OCI-LY7 (cell line): ENCODE data around the gene THRA. TPM values are rescaled to one million over a fixed set of nuclear protein-coding genes. Genes with fewer than 3 reads are reported as not detected.

Source experiments
- BruUV-seq: library from RNA; stranded (reverse); fragments of 400-500 nt; replicated peaks from 2 replicates; lab custom pipeline; 2021; lab: Mats Ljungman, UMichigan
- CTCF ChIA-PET: fragments of 300-600 bp; sonication (Branson Sonifier 250); formaldehyde crosslinking; loops from one replicate; lab custom pipeline; 2022; ENCODE audit warnings: antibody characterized with exemption; ENCODE audit not compliant: unreplicated experiment; lab: Charles Lee
- POLR2A ChIA-PET: fragments of 300-600 bp; sonication (Branson Sonifier 250); formaldehyde crosslinking; loops from one replicate; lab custom pipeline; 2022; ENCODE audit warnings: antibody characterized with exemption; lab: Charles Lee
- DNase-seq: peaks from one replicate; pipeline ENCODE4 v3.0.0-alpha.2; 2015; ENCODE audit warnings: low spot score
- H2AFZ ChIP-seq: fragments of 200-600 bp; sonication (generic), shearing (Covaris generic); 2 replicates; pipeline ENCODE4 v1.6.1; 2014; ENCODE audit warnings: mild to moderate bottlenecking, antibody characterized with exemption, low read length, moderate library complexity
- H3K27ac ChIP-seq: fragments of 200-600 bp; sonication (generic); 2 replicates; pipeline ENCODE4 v1.5.1; 2014; ENCODE audit warnings: mixed run types, low read depth, mild to moderate bottlenecking, moderate library complexity, low read length, inconsistent platforms; ENCODE audit not compliant: poor library complexity, severe bottlenecking
- H3K36me3 ChIP-seq: fragments of 200-600 bp; sonication (generic); 2 replicates; pipeline ENCODE4 v1.6.1; 2014; ENCODE audit warnings: mild to moderate bottlenecking, antibody characterized with exemption, low read length, moderate library complexity, mixed read lengths; ENCODE audit not compliant: insufficient read depth
- H3K4me1 ChIP-seq: fragments of 200-600 bp; sonication (generic); 2 replicates; pipeline ENCODE4 v1.5.1; 2014; ENCODE audit warnings: mild to moderate bottlenecking, low read length; ENCODE audit not compliant: insufficient read depth, poor library complexity, severe bottlenecking
- H3K4me2 ChIP-seq: fragments of 200-600 bp; sonication (generic); 2 replicates; pipeline ENCODE4 v1.6.1; 2014; ENCODE audit warnings: mild to moderate bottlenecking, low read length
- H3K4me3 ChIP-seq: fragments of 200-600 bp; sonication (generic); 2 replicates; pipeline ENCODE4 v1.5.1; 2014; ENCODE audit warnings: mild to moderate bottlenecking, low read depth, low read length; ENCODE audit not compliant: poor library complexity, severe bottlenecking
- H3K79me2 ChIP-seq: fragments of 200-600 bp; sonication (generic); 2 replicates; pipeline ENCODE4 v1.6.1; 2016; ENCODE audit warnings: low read depth, mild to moderate bottlenecking, low read length, moderate library complexity, mixed read lengths; ENCODE audit not compliant: insufficient read depth
- H3K9me2 ChIP-seq: fragments of 200-600 bp; sonication (generic); 2 replicates; pipeline ENCODE4 v1.6.1; 2016; ENCODE audit warnings: mild to moderate bottlenecking, low read length, mixed read lengths; ENCODE audit not compliant: insufficient read depth
- H3K9me3 ChIP-seq: fragments of 200-600 bp; sonication (generic); 2 replicates; pipeline ENCODE4 v1.6.1; 2014; ENCODE audit warnings: mild to moderate bottlenecking, mixed run types, low read length, mixed read lengths
- H4K20me1 ChIP-seq: fragments of 200-600 bp; sonication (generic); 2 replicates; pipeline ENCODE4 v1.6.1; 2014; ENCODE audit warnings: mild to moderate bottlenecking, antibody characterized with exemption, low read length, moderate library complexity, mixed read lengths; ENCODE audit not compliant: insufficient read depth
- CTCF ChIP-seq: fragments of 200-600 bp; sonication (generic); conservative IDR thresholded peaks from 2 replicates; pipeline ENCODE4 v1.5.1; 2014; ENCODE audit warnings: mild to moderate bottlenecking, antibody characterized with exemption, low read length, moderate library complexity, mixed read lengths
- EZH2phosphoT487 ChIP-seq: fragments of 200-600 bp; sonication (generic); IDR thresholded peaks from 2 replicates; pipeline ENCODE4 v1.6.1; 2018; ENCODE audit warnings: low read depth, borderline replicate concordance, mild to moderate bottlenecking, mixed run types, antibody characterized with exemption, low read length, moderate library complexity, mixed read lengths
- intact Hi-C: fragments of 100-400 bp; cut with micrococcal nuclease; formaldehyde crosslinking; loops from one replicate; pipeline ENCODE4 v1.10.0; 2022; ENCODE audit not compliant: unreplicated experiment
- total RNA-seq, 2 experiments: library from RNA; depleted of rRNA in 1 of 2; stranded (reverse); fragments of >200 nt in 1 of 2; shearing (Covaris generic) in 1 of 2; gene quantifications; 2 replicates each; pipeline ENCODE4 v1.2.3, GENCODE V29; 2014 to 2022

The THRA gene
- total RNA-seq, 2 experiments from 2014 or later, result 3.9 to 9.3 TPM

GRCh38 chr17:40097931-40098845 is 35.4 kb downstream of the THRA start:
- peak overlapping the region; percentile 34; the same call in 1 of the 2 replicates for H2AFZ ChIP-seq
- H3K9me2 ChIP-seq, result no peaks in the 10 kb centered on the region
- peaks cover 52% of the 10 kb centered on the region for H3K4me1 ChIP-seq
- TF ChIP-seq CTCF (no peak), EZH2phosphoT487 (no peak)
- H3K27ac ChIP-seq, result peak overlapping the region; percentile 75
- no peaks in the 10 kb centered on the region for H4K20me1 ChIP-seq
- H3K9me3 ChIP-seq, result no peaks in the 10 kb centered on the region
- peak overlapping the region; percentile 78 for H3K4me3 ChIP-seq
- intact Hi-C loops, result no loop called here
- no TSS peak for BruUV-seq
- POLR2A ChIA-PET, result interaction anchor here (0.6 to 4.8 kb wide), 4 partner anchors 14 to 223 kb away, joined by 3 to 52 read pairs (median 4); no protein-coding TSS in a partner anchor
- CTCF ChIA-PET, result interaction anchor here (0.8 kb wide), 1 partner anchor 22 kb away, joined by 3 read pairs; no protein-coding TSS in a partner anchor
- no peak for DNase-seq
- peaks cover 16% of the 10 kb centered on the region; the same call in 1 of the 2 replicates for H3K79me2 ChIP-seq
- H3K36me3 ChIP-seq, result peaks cover 43% of the 10 kb centered on the region
- H3K4me2 ChIP-seq, result peak overlapping the region; percentile 98

- Histone ChIP-seq H3K36me3 (peaks cover 34% of the 10 kb centered on the region), H3K9me3 (no peaks in the 10 kb centered on the region), H3K27ac (peak overlapping the region; percentile 75), H3K9me2 (no peaks in the 10 kb centered on the region), H4K20me1 (no peaks in the 10 kb centered on the region), H3K4me2 (peak overlapping the region; percentile 98), H3K4me3 (peak overlapping the region; percentile 78), H3K4me1 (peaks cover 52% of the 10 kb centered on the region), H3K79me2 (peaks cover 16% of the 10 kb centered on the region; the same call in 1 of the 2 replicates), H2AFZ (peak overlapping the region; percentile 34; the same call in 1 of the 2 replicates)
- intact Hi-C loops, result no loop called here
- CTCF ChIA-PET, result interaction anchor here (0.8 kb wide), 1 partner anchor 23 kb away, joined by 3 read pairs; no protein-coding TSS in a partner anchor
- TF ChIP-seq EZH2phosphoT487 (no peak), CTCF (no peak)
- no TSS peak for BruUV-seq
- POLR2A ChIA-PET, result interaction anchor here (0.6 to 4.8 kb wide), 3 partner anchors 14 to 92 kb away, joined by 4 to 52 read pairs (median 5); no protein-coding TSS in a partner anchor
- DNase-seq, result peak; percentile 96
Measured at GRCh38 chr17:40098846-40099618, 36.3 kb downstream of the THRA start.
